ENCODE data around the gene DGLUCY. TPM values are rescaled to one million over a fixed set of nuclear protein-coding genes. Genes with fewer than 3 reads are reported as not detected.

The DGLUCY gene
- total RNA-seq, 1 donor from 2014 or later: 20.0 TPM

DNA sequence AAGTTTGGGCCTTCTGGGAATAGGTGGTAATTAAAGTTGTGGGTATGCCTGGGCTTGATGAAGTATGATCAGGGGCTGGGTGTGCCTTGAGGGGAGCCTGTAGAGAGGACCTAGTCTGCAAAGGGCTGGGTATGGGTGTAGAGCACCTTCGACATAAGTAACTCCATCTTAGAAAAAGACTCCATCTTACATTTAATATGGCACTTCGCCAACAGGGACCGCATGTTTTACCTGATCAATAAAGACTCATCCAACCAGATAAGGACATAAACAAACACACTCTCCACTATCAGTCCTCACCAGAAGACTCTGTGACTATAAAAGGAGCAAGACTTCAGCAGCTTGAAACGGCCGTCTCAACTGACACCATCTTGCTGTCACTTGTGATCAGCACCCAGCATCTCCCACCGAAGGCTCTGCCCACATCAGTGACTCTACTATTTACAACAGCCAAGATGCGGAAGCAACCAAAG, 154.1 kb downstream of the DGLUCY start:
- no peaks in the 10 kb centered on the region for H3K9me3 ChIP-seq (ENCODE audit: insufficient read depth, low read depth, low read length)
- Mint-ChIP-seq H3K36me3 (ENCODE audit: low read depth, unreplicated experiment) (peaks cover 2% of the 10 kb centered on the region), H3K4me1 (ENCODE audit: low read depth, unreplicated experiment) (no peaks in the 10 kb centered on the region), H3K4me3 (ENCODE audit: unreplicated experiment) (no peak overlapping the region), H3K27me3 (ENCODE audit: low read depth, unreplicated experiment) (peaks cover 34% of the 10 kb centered on the region), H3K27ac (ENCODE audit: unreplicated experiment) (no peak overlapping the region), H3K9me3 (ENCODE audit: unreplicated experiment) (no peaks in the 10 kb centered on the region)
- H3K4me3 ChIP-seq (ENCODE audit: insufficient read depth, low read depth, low read length): no peak overlapping the region
- no peak for DNase-seq (ENCODE audit: low read depth)
- no peaks in the 10 kb centered on the region for H3K36me3 ChIP-seq (ENCODE audit: insufficient read depth, low read length)
- no peak overlapping the region for H2AFZ ChIP-seq (ENCODE audit: low read depth, low read length)
- no peaks in the 10 kb centered on the region for H4K20me1 ChIP-seq (ENCODE audit: insufficient read depth, low read length)
- no peaks in the 10 kb centered on the region for H3K79me2 ChIP-seq (ENCODE audit: insufficient read depth, low read length)
- H3K4me2 ChIP-seq (ENCODE audit: low read length): no peak overlapping the region
- H3K4me1 ChIP-seq (ENCODE audit: insufficient read depth, low read length): no peaks in the 10 kb centered on the region
- TF ChIP-seq, protein P1, sequence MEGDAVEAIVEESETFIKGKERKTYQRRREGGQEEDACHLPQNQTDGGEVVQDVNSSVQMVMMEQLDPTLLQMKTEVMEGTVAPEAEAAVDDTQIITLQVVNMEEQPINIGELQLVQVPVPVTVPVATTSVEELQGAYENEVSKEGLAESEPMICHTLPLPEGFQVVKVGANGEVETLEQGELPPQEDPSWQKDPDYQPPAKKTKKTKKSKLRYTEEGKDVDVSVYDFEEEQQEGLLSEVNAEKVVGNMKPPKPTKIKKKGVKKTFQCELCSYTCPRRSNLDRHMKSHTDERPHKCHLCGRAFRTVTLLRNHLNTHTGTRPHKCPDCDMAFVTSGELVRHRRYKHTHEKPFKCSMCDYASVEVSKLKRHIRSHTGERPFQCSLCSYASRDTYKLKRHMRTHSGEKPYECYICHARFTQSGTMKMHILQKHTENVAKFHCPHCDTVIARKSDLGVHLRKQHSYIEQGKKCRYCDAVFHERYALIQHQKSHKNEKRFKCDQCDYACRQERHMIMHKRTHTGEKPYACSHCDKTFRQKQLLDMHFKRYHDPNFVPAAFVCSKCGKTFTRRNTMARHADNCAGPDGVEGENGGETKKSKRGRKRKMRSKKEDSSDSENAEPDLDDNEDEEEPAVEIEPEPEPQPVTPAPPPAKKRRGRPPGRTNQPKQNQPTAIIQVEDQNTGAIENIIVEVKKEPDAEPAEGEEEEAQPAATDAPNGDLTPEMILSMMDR (IDR thresholded peaks at IDR 0.05; ENCODE audit: insufficient read depth, low read depth, low read length): no peak
- TF ChIP-seq EZH2 (IDR thresholded peaks at IDR 0.05; ENCODE audit: insufficient read depth, low read length): no peak
- no peak overlapping the region for H3K27ac ChIP-seq (ENCODE audit: low read depth, low read length)
- H3K27me3 ChIP-seq (ENCODE audit: insufficient read depth, low read length): peaks cover 25% of the 10 kb centered on the region
- FAIRE-seq: no peak
- no peak overlapping the region for H3K9ac ChIP-seq (ENCODE audit: low read length)

DNA sequence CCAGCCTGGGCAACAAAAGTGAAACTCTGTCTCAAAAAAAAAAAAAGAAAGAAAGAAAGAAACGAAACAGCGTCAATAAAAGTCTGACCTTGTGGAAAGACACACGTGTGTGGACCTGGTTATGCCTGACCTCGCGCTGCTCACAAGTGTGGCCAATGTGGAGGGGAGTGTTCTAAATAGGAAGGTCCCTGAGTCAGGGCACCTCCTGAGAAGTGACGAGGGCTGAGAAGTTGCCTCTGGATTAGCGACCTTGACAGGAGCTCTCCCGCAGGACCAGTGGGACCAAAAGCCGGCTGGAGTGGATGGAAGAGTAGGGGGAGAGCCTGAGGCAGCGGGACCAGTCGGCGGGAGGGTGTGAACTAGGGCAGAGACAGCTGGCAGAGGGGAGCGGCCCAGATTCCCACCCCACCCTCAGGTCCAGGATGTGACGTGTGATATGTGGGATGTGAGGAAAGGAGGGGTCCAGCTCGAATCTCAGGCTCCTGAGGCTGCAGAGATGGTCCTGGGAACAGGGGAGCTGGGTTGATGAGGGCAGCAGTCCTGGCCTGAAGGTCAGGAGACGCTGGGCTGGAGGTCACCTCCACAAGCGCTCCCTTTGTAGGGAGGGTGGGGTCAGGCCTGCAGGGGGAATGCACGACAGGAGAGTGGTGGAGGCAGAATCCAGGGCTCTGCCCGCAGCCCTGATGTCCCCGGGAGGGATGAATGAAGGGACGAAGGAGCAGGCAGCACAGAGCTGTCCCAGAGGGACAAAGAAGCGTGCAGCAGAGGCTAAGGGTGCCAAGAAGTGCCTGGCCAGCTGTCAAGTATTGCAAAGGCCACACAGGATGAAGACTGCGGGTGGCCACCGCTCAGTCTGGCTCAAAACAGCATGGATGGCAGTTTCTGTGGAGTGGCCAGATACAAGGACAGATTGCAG, 155.5 kb downstream of the DGLUCY start:
- no peaks in the 10 kb centered on the region for H3K9me3 Mint-ChIP-seq (ENCODE audit: unreplicated experiment)
- Histone ChIP-seq H3K4me3 (ENCODE audit: insufficient read depth, low read depth, low read length) (no peak overlapping the region), H4K20me1 (ENCODE audit: insufficient read depth, low read length) (no peaks in the 10 kb centered on the region), H2AFZ (ENCODE audit: low read depth, low read length) (peak overlapping the region; percentile 26), H3K9me3 (ENCODE audit: insufficient read depth, low read depth, low read length) (no peaks in the 10 kb centered on the region), H3K9ac (ENCODE audit: low read length) (no peak overlapping the region), H3K4me1 (ENCODE audit: insufficient read depth, low read length) (no peaks in the 10 kb centered on the region), H3K79me2 (ENCODE audit: insufficient read depth, low read length) (no peaks in the 10 kb centered on the region), H3K27ac (ENCODE audit: low read depth, low read length) (no peak overlapping the region), H3K4me2 (ENCODE audit: low read length) (peak overlapping the region; percentile 2), H3K27me3 (ENCODE audit: insufficient read depth, low read length) (peaks cover 13% of the 10 kb centered on the region), H3K36me3 (ENCODE audit: insufficient read depth, low read length) (no peaks in the 10 kb centered on the region)
- no peaks in the 10 kb centered on the region for H3K4me1 Mint-ChIP-seq (ENCODE audit: low read depth, unreplicated experiment)
- H3K27ac Mint-ChIP-seq (ENCODE audit: unreplicated experiment): no peak overlapping the region
- DNase-seq (ENCODE audit: low read depth): no peak
- FAIRE-seq: no peak
- no peak overlapping the region for H3K4me3 Mint-ChIP-seq (ENCODE audit: unreplicated experiment)
- no peaks in the 10 kb centered on the region for H3K36me3 Mint-ChIP-seq (ENCODE audit: low read depth, unreplicated experiment)
- peaks cover 22% of the 10 kb centered on the region for H3K27me3 Mint-ChIP-seq (ENCODE audit: low read depth, unreplicated experiment)
- TF ChIP-seq, protein P1 (IDR thresholded peaks at IDR 0.05; ENCODE audit: insufficient read depth, low read depth, low read length): no peak
- TF ChIP-seq EZH2 (IDR thresholded peaks at IDR 0.05; ENCODE audit: insufficient read depth, low read length): no peak

DNA sequence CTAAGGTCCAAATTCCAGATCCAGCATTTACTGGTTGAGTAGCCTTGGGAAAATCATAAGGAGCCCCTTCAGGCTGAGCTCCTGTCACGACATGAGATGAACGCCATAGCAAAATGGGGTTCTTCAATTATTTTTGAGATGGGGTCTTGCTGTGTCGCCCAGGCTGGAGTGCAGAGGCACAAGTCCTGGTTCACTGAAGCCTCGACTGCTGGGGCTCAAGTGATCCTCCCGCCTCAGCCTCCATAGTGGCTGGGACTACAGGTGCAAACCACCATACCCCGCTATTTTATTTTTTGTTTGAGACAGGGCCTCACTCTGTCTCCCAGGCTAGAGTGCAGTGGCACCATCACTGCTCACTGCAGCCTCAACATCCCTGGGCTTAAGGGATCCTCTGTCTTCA, 156.3 kb downstream of the DGLUCY start:
- Mint-ChIP-seq H3K36me3 (ENCODE audit: low read depth, unreplicated experiment) (no peaks in the 10 kb centered on the region), H3K27ac (ENCODE audit: unreplicated experiment) (no peak overlapping the region), H3K4me1 (ENCODE audit: low read depth, unreplicated experiment) (no peaks in the 10 kb centered on the region), H3K4me3 (ENCODE audit: unreplicated experiment) (no peak overlapping the region), H3K27me3 (ENCODE audit: low read depth, unreplicated experiment) (peaks cover 17% of the 10 kb centered on the region), H3K9me3 (ENCODE audit: unreplicated experiment) (no peaks in the 10 kb centered on the region)
- no peak for FAIRE-seq
- Histone ChIP-seq H3K4me3 (ENCODE audit: insufficient read depth, low read depth, low read length) (no peak overlapping the region), H3K9ac (ENCODE audit: low read length) (no peak overlapping the region), H3K4me2 (ENCODE audit: low read length) (no peak overlapping the region), H2AFZ (ENCODE audit: low read depth, low read length) (no peak overlapping the region), H3K27ac (ENCODE audit: low read depth, low read length) (no peak overlapping the region), H3K4me1 (ENCODE audit: insufficient read depth, low read length) (no peaks in the 10 kb centered on the region), H3K27me3 (ENCODE audit: insufficient read depth, low read length) (peaks cover 7% of the 10 kb centered on the region), H3K36me3 (ENCODE audit: insufficient read depth, low read length) (no peaks in the 10 kb centered on the region), H4K20me1 (ENCODE audit: insufficient read depth, low read length) (no peaks in the 10 kb centered on the region), H3K79me2 (ENCODE audit: insufficient read depth, low read length) (no peaks in the 10 kb centered on the region), H3K9me3 (ENCODE audit: insufficient read depth, low read depth, low read length) (no peaks in the 10 kb centered on the region)
- DNase-seq (ENCODE audit: low read depth): no peak
- no peak for TF ChIP-seq EZH2 (IDR thresholded peaks at IDR 0.05; ENCODE audit: insufficient read depth, low read length)
- TF ChIP-seq, protein P1 (IDR thresholded peaks at IDR 0.05; ENCODE audit: insufficient read depth, low read depth, low read length): no peak
